ENCODE measurements around the gene RIT2.

The RIT2 gene

GRCh38 chr18:43080671-43081070 is 34.8 kb downstream of the RIT2 start:
- DNase-seq = no peak

GRCh38 chr18:43079422-43079821 is 36.1 kb downstream of the RIT2 start:
- DNase-seq = no peak

- no peak for DNase-seq
Observed at GRCh38 chr18:43078478-43079092, 36.9 kb downstream of the RIT2 start.

- no peak for DNase-seq
Observed at GRCh38 chr18:43077510-43078308, 37.8 kb downstream of the RIT2 start.

GRCh38 chr18:43073771-43074170 is 41.7 kb downstream of the RIT2 start:
- DNase-seq = no peak

- no peak for DNase-seq
Observed at GRCh38 chr18:43068781-43069180, 46.7 kb downstream of the RIT2 start.

GRCh38 chr18:43067570-43067969 is 47.9 kb downstream of the RIT2 start:
- DNase-seq = no peak

- DNase-seq = no peak
Observed at GRCh38 chr18:43061816-43062215, 53.7 kb downstream of the RIT2 start.

- no peak for DNase-seq
Observed at GRCh38 chr18:43061318-43061717, 54.2 kb downstream of the RIT2 start.

GRCh38 chr18:43060020-43060419 is 55.5 kb downstream of the RIT2 start:
- no peak for DNase-seq

- no peak for DNase-seq
Observed at GRCh38 chr18:43054815-43055519, 60.5 kb downstream of the RIT2 start.

GRCh38 chr18:43049021-43049420 is 66.5 kb downstream of the RIT2 start:
- no peak for DNase-seq

- DNase-seq = no peak
Observed at GRCh38 chr18:43046322-43046721, 69.2 kb downstream of the RIT2 start.

- DNase-seq = no peak
Observed at GRCh38 chr18:43043626-43044025, 71.9 kb downstream of the RIT2 start.

- no peak for DNase-seq
Observed at GRCh38 chr18:43040281-43040680, 75.2 kb downstream of the RIT2 start.

- no peak for DNase-seq
Observed at GRCh38 chr18:43034683-43035500, 80.6 kb downstream of the RIT2 start.

GRCh38 chr18:43031169-43031568 is 84.3 kb downstream of the RIT2 start:
- DNase-seq = no peak

GRCh38 chr18:43029414-43029813 is 86.1 kb downstream of the RIT2 start:
- no peak for DNase-seq

GRCh38 chr18:43022874-43023273 is 92.6 kb downstream of the RIT2 start:
- DNase-seq = no peak

GRCh38 chr18:43017622-43018021 is 97.9 kb downstream of the RIT2 start:
- DNase-seq = no peak

- DNase-seq = no peak
Observed at GRCh38 chr18:43013486-43013885, 102.0 kb downstream of the RIT2 start.

GRCh38 chr18:43012951-43013350 is 102.5 kb downstream of the RIT2 start:
- no peak for DNase-seq

- DNase-seq = no peak
Observed at GRCh38 chr18:43010611-43011010, 104.9 kb downstream of the RIT2 start.

All from NCI-H774 (cell line).